Fibroblast of skin of scalp (primary cell): ENCODE results near the gene MAD2L1BP. TPM values are rescaled to one million over a fixed set of nuclear protein-coding genes. Genes with fewer than 3 reads are reported as not detected.
A peak's percentile ranks its signal among the peaks of the same experiment; 100 is the strongest.
"Not testable (repeated sequence)": the region's sequence is repeated elsewhere in the genome, so short reads cannot be mapped to it uniquely, and the experiment has no call there.

Experiments used
- DNase-seq: peaks from one replicate; pipeline ENCODE4 v3.0.0-alpha.2; 2013
- polyA plus RNA-seq, 2 experiments: library from polyadenylated mRNA; unstranded; fragments of 120-200 nt; gene quantifications; one replicate each; pipeline ENCODE4 v1.2.1, GENCODE V29; 2013; ENCODE audit not compliant: insufficient read length in 2 of 2

Gene MAD2L1BP, protein sequence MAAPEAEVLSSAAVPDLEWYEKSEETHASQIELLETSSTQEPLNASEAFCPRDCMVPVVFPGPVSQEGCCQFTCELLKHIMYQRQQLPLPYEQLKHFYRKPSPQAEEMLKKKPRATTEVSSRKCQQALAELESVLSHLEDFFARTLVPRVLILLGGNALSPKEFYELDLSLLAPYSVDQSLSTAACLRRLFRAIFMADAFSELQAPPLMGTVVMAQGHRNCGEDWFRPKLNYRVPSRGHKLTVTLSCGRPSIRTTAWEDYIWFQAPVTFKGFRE
- polyA plus RNA-seq (2013, experiment 1 of 2; ENCODE audit: insufficient read length), result 21.2 TPM
- 21.5 TPM for polyA plus RNA-seq (2013, experiment 2 of 2; ENCODE audit: insufficient read length)

DNA sequence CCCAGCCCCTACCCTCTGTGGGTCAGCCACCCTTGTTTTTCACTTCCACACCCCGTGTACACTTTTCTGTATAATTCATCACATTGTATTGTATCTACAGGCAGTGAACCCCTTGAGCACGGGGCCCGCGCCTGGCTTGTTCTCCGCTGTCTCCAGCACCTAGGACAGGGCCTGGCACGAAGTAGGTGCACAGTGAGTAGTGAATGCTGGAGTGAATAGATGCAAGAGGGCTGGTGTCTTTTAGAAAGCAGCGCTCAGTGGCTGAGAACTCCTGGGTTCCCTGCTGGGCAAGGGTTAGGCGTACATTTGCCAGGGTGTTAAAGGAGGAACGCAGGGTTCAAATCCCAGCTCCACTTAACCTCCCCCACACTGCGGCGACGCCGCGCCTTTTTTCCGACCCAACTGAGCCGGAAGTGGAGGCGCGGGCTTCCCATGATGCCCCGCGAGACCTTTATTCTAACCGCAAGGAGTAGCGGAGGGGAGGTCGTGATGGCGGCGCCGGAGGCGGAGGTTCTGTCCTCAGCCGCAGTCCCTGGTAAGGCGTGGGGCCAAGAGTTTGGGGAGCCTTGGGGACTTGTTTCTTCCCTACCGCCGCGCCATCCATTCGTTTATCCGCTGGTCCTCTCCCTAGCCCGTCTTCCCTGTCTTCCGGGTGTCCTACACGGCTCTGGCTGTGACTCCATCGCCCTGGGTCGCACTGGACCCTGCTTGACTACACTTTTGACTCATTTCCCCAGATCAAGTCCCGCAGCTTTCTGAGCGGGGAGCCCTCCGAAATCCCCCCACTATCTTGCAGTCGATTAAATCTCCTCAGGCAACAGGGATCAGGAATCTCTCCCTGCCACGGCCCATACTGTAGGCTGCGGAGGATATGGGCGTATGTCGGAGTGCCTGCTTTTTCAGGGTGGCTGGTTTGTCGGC, at the start of gene MAD2L1BP:
TSS of gene MAD2L1BP (plus strand) at position 454 of the 921 bp plus-strand sequence. CDS start at position 490, 36 bp downstream.
- DNase-seq, result peak; percentile 79

DNA sequence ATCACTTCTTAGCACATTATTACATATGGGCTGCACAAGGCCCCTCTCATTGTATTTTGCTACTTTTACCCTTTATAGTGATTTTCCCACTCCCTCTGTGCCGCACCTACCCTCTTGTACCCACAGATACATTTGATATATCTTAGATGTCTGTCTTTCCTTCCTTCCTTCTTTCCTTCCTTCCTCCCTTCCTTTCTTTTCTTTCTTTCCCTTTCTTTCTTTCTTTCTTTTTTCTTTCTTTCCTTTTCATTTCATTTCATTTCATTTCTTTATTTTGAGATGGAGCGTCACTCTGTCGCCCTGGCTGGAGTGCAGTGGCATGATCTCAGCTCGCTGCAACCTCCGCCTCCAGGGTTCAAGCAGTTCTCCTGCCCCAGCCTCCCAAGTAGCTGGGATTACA, 47.4 kb upstream of the MAD2L1BP start:
- DNase-seq, result no peak

DNA sequence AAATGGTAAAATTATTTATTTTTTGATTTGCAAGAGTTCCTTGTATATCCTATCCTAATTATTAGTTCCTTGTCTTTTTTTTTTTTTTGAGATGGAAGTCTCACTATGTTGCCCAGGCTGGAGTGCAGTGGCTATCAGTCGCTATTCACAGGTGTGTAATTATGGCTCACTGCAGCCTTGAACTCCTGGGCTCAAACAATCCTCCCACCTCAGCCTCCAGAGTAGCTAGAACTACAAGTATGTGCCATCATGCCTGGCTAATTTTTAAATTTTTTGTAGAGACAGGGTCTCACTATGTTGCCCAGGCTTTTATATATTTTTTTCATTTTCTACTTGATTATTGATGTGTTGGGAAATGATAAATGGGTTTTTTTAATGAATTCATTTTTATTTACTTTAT, 46.1 kb upstream of the MAD2L1BP start:
- not testable (repeated sequence) for DNase-seq

DNA sequence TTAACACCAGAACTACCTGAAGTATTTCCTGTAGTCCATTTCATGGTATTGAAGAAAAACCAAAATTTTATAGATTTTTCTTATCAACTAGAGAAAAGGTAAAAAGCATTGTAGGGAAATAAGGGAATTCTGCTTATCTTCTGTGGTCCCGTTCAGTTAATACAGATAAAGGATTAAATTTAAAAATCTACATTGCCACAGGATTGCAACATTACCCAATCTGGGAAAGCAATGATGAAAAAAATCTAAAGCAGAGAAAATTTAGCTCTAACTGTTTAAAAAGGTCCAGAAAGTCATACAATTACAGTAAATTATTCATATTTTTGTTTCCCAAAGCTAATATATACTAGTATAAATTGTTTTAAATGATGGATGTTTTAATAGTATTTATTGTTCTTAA, 41.7 kb upstream of the MAD2L1BP start:
- no peak for DNase-seq

DNA sequence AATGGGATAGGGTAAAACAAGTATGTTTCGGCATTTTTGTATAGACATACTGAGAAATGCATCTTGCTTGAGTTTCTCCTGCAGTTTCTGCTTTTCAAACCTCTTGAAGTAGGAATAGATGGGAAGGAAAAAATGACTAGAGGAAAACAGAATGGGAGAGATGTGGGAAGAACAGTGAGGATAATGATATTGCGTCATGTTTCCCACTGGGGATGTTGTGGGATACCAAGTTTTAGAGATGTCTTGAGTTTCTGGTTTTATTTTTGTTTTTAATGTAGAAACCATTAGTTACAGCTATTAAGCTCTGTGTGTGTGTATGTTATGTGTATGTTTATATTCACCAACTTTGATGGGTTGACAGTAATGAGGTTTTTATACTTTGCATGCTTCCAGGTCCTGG, 35.0 kb upstream of the MAD2L1BP start:
- no peak for DNase-seq

DNA sequence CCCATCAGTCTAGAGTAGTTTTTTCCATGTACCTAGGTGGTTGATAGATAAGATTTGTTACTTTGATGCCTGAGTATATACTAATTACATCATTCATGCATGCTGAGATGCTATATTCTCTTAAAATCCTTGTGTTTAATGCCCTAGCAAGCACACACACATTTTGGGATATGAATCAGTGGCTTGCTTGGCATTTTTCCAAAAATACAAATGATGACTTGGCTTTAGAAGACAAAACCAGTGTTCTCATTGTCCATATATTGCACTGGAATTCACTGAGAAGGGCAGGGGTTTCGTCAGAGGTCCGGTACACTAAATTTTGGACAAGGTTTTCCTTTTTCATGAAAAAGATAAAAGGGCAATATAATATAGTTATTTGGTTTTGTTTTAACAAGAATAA, 31.5 kb upstream of the MAD2L1BP start:
- DNase-seq, result peak; percentile 78

DNA sequence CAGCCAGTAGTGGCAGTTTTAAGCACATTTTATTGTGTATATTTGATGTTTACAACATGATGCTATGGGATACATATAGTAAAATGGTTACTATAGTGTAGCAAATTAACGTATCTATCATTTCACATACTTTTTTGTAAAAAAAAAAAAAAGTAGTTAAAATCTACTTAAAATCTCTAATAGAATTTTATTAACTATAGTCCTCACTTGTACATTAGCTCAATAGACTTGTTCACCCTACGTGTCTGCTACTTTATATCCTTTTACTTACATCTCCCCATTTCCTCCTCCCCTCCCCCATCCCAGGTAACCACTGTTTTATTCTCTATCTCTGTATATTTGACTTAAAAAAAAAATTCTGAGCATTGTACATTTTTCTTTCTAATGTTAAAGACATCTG, 29.6 kb upstream of the MAD2L1BP start:
- DNase-seq, result no peak

DNA sequence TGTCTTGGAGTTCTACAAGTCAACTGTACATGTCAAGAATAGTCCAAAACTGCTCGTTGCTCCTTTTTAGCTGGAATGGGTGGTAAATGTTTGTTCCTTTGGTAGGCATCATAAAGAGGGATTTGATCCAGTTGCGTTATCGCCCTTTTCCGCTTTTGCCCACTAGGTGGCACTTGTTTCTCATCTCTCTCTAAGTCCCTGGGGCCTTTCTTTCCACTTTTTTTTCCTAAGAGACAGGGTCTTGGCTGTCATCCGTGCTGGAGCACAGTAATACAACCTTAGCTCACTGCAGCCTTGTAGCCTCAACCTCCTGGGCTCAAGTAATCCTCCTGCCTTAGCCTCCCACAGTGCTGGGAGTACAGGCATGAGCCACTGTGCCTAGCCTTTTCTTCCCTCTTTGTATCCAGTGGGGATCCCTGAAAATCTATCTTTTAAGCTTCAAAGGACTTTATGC, 27.3 kb upstream of the MAD2L1BP start:
- peak; percentile 81 for DNase-seq

DNA sequence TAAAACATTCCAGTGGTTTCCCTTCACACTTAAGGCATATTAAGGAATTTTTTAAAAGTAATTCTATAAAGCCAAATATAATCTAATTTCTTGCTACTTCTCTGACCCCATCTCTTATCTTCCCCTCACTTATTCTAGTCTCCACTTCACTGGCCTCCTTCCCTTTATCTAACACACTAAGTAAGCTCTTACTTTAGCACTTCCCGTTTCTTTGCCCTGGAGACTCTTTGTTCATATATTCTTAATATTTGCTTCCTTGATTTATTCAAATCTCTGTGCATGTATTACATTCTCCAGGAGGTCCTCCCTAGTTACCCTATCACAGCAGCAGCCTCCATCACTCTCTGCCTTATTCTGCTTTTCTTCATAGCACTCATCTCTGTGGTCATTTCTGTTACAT, 26.8 kb upstream of the MAD2L1BP start:
- no peak for DNase-seq

DNA sequence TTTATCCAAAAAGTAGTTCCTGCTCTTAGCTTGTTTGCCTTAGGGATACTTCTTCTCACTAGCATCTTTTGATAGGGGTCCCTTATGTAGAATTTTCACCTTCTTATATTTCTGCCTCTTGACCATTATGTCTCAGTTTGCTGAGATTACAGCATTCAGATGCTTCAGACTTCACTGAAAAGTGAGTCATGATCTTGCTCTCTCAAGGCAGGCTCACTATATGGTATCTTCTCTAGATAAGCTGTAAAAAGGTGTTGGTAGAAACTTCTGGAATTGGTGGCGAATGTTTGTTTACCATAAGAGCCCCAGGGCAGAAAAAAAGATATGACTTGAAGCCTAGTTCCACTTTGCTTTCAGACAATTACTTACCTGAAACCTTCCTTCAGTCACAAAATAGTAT, 26.2 kb upstream of the MAD2L1BP start:
- no peak for DNase-seq

DNA sequence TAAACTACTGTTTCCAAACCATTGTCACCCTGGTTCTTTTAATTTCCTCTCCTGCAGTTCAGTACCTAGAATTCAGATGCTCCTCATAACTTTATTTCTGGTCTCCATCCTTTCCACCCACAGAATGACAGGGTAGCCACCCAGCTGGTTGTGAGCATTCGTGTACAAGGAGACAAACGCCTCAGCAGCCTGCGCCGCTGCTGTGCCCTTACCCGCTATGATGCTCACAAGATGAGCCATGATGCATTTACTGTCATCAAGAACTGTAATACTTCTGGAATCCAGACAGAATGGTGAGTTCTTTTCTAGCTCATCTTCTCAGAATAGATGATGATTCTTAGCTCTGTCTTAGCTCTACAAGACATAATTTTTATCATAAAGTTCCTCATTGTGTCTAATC, 25.2 kb upstream of the MAD2L1BP start:
- DNase-seq, result no peak

DNA sequence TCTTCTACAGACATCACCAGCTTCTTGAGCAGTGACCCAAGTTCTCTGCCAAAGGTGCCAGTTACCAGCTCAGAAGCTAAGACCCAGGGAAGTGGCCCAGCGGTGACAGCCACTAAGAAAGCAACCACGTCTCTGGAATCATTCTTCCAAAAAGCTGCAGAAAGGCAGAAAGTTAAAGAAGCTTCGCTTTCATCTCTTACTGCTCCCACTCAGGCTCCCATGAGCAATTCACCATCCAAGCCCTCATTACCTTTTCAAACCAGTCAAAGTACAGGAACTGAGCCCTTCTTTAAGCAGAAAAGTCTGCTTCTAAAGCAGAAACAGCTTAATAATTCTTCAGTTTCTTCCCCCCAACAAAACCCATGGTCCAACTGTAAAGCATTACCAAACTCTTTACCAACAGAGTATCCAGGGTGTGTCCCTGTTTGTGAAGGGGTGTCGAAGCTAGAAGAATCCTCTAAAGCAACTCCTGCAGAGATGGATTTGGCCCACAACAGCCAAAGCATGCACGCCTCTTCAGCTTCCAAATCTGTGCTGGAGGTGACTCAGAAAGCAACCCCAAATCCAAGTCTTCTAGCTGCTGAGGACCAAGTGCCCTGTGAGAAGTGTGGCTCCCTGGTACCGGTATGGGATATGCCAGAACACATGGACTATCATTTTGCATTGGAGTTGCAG, 21.8 kb upstream of the MAD2L1BP start:
- no peak for DNase-seq

DNA sequence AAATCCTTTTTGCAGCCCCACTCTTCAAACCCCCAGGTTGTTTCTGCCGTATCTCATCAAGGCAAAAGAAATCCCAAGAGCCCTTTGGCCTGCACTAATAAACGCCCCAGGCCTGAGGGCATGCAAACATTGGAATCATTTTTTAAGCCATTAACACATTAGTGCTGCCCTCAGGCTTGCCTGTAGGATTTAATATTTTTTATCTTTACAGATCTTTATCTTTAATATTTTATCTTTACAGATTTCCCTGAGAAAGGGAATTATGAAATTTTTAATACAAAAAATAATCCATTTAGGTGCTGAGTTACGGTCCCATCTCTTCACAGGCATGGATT, 21.3 kb upstream of the MAD2L1BP start:
- DNase-seq, result no peak

DNA sequence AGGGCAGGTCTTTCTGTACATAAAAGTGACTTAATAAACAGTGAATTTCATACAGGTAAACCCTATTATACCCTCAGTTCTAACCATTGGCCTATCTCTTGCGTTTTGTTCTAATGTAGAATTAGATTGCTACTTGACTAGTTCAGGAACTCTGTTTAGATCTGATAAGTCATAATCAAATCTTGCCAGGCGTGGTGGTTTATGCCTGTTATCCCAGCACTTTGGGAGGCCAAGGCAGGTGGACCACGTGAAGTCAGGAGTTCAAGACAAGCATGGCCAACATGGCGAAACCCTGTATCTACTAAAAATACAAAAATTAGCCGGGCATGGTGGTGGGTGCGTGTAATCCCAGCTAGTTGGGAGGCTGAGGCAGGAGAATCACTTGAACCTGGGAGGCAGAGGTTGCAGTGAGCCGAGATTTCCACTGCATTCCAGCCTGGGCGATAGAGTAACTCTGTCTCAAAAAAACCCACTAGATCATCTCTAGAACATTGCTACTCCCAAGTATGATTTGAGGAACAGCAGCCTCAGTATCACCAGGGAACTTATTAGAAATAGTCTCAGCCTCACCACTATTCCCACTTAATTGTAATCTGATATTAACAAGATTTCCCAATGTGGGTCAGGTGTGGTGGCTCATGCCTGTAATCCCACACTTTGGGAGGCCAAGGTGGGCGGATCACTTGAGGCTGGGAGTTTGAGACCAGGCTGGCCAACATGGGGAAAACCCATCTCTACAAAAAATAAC, 18.7 kb upstream of the MAD2L1BP start:
- DNase-seq, result no peak

DNA sequence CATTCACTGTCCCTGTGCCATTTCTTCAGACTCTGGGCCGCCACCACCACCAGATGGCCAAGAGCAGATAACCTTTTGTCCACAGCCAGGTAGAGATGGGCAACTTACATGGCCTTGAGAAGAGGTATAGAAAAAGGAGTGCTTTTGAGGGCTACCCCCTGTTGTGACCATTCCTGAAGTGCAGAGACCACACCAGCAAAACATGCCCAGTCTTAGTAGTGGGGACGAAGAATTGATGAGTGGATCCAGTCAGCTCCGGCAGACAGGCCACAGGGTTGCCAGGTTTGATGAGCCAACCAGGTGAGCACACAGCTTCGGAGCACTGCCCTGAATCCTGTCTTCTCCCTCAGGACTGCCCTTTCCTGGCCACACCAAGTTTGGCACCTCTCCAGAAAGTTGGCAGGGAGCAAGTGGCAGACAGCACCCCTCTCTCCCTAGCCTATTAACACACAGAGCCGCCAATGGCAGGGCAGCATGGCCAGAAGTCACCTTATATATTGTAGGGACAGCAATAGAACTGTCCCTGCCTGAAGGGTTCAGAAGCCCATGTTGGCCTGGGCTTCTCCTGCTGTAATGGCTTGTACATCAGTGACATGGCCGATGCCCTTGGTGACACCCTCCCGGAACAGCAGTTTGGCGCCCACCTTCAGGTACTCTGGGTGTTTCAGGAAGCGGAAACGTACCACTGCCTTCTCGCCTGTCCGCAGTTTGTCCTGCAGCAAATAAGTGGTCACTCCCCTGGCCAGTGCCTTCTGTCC, 14.4 kb upstream of the MAD2L1BP start:
- DNase-seq, result no peak

DNA sequence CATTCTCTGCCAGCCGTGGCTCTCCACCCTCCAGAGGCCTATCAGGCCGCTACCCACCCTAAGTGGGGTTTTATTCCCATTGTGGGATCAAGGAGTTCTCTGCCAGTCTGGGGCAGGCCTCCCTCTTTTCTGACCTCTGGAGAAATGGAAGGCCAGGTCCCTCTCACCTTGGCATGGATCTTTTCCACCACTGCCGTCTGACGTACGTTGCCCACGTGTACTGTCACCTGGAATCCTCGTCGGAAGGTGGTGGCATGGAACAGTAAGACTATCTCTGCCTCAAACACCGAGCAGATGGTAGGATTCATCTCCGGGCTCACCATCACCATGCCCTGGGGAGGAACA, 13.8 kb upstream of the MAD2L1BP start:
- no peak for DNase-seq

DNA sequence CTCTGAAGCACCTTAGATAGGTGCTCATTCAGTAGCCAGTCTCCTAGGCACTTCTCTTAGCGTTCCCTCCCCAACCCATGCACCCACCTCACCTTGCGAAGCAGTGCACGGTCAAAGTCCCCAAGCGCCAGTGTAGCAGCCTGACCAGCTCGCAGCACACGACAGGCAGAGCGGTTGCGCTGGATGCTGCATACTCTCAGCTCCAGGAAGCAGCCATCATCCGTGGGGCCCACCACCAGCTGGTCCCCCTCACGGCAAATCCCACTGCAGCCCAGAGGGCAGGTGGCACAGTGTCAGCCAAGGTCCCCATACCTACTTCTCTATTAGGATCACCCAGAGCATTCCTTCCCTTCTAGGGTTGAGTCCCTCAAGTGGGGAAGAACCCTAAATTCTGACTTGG, 13.1 kb upstream of the MAD2L1BP start:
- no peak for DNase-seq

DNA sequence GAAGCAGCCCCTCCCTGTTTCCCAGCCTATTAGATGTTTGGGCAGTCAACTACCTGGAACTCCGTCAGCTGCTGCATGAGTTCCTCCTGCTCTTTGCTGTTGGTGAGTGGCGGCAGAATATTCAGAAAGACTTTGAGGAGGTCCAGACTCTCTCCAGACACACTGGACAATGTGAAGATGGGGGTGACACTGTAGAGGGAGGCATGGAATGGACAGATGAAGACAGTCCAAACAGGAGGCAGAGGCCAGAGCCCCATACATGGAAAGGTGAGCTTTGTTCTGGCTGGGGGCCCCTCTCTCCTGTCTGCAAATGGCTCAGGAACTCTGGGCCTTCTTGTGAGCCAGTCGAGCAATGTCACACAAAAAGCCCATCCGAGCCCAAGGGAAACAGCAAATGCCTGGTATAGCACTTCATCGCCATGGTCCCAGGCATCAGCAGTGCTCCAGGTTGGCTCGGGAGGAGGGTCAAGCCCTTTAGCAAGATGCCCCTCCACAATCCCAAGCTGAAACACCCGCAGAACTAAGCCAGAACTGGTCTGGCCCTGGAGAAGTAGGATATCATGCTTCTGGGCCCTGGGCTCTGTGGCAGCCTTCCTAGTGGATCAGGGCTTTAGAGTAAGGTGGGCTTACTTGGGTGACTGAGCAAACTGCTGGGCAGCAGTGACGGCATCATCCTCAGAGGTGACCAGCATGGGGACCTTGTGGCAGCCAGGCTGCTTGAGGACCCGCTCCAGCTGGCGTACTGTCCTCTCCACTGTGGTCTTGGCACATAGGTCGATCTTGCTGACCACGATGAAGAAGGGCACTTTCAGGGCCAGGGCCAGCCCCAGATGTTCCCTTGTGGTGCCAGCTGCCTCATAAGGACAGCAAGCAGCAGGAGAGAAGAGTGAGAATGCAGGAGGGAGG, 11.5 kb upstream of the MAD2L1BP start:
- no peak for DNase-seq

DNA sequence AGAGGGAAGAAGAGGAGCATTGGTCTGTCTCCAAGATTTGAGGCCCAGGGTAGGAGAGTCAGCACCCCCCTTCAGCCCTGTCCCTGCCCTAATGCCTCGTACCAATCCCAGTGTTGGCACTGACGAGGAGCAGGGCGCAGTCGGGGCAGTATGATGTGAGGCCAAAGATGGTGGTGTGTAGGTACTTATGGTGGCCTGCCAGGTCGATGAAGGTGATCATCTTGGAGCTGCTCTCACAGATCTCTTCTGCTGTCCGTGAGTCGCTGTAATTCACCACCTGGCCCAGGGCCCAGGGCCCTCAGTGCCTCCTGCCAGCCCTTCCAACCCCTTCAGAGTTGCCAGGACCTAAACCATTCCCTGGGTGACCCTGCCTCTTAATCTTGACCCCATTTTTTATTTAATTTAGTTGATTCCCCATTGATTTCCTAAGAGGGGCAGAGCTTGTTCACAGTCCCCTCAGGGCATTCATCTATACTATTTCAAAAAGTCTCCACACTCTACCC, 10.8 kb upstream of the MAD2L1BP start:
- no peak for DNase-seq

DNA sequence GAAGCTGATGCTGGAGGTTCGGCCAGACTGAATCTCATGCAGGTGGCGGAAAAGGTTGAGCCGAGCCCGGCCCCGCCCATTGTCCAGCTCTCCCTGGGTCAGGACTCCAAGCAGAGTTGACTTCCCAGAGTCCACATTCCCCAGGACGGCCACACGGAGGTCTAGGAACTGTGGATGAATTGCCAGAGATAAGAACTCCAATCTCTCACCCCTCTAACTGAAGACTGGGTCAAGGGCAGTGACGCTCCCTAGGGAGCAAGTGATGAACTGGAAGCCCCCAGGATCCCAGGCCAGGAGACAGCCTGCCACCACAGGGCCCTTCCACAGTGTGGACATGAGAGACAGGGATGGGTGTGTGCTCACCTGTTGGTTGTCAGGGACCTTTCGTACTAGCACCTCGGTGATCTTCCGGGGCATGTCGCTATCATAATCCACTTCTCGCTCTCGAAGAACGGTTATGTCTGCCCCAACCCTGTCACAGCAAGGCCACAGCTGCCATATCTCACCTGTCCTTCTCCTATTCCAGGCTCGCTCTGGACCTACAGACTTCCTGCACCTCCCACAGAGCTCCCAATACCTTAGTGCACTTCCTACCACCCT, 10.1 kb upstream of the MAD2L1BP start:
- DNase-seq, result no peak
